ENCODE measurements around the gene VTN. TPM values are rescaled to one million over a fixed set of nuclear protein-coding genes. Genes with fewer than 3 reads are reported as not detected.

VTN gene
- total RNA-seq, 1 experiment from 2014 or later: not detected

- DNase-seq (ENCODE audit: low read depth): no peak
These were observed 25.9 kb upstream of the VTN start for GRCh38 chr17:28395968-28396367.

- DNase-seq (ENCODE audit: low read depth): no peak
These were observed 25.3 kb upstream of the VTN start for GRCh38 chr17:28395426-28395825.

DNA sequence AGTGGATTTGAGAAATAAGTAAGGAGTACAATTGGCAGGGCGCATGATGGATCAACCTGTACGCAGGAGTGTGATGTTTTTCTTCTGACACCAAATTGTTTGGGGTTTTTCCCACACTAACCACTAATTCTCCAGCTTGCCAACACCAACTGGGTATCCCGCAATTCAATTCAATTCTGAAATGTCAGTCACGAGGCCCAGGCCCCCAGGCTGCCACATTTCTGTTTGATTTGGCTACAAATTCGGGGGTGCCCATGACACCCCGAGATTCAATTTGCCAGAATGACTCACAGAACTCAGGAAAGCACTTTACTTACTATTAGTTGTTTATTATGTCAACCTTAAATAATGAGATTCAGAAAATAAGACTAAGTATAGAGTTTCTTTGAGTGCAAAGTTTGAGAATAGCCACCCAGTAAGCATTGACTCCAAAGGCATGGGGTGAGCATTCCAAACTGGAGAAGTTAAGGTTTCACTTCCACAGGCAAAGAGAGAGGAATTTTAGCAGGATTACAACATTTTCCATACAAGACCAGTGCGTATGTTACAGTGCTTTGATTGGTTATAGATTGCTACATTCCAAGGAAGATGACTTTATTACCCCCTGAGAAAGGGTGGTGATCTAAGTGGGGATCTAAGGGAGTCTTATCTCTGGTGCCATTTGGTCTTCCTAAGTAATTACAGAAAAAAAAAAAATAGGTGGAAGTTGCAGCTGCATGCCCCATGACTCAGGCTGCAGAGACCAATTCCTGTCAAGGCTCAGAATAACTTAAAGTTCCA lies 24.4 kb upstream of the VTN start:
- DNase-seq (ENCODE audit: low read depth): no peak

DNA sequence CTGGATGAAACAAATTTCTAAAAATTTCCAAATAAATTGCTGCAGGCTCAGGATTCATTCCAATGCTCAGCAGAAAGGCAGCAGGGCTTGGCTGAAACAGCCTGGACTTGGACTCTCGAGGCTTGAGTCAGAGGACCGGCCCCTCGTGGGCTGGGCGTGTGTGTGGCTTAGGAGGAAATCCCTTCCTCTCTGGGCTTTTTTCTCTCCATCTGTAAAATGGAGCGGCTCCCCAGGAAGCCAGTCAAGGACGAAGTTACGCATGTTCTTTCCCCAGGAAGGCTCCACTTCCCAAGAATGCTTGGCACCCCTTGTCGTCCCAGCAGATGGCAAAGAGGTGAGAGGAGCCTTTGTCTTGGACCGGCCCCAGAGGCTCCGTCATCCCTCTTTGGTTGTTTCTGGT lies 22.4 kb upstream of the VTN start:
- no peak for DNase-seq (ENCODE audit: low read depth)

DNA sequence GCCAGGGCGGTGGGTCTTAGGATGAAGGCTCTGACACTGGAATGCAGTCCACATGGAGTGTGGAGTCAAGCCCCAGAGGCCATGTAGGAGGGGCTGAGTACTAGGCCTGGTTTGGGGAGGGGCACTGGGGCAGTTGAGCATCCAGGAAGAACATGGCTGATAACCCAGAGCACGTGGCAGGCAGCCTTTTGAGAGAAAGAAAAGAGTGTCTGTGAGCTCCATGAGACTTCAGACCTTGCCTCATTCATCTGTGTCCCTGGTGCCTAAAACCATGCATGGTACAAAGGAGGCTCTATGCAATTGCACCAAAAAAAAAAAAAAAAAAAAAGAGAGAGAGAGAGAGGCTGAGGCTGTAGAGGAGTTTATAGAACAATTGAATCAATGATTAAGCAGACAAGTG lies 21.3 kb upstream of the VTN start:
- DNase-seq (ENCODE audit: low read depth): no peak

DNA sequence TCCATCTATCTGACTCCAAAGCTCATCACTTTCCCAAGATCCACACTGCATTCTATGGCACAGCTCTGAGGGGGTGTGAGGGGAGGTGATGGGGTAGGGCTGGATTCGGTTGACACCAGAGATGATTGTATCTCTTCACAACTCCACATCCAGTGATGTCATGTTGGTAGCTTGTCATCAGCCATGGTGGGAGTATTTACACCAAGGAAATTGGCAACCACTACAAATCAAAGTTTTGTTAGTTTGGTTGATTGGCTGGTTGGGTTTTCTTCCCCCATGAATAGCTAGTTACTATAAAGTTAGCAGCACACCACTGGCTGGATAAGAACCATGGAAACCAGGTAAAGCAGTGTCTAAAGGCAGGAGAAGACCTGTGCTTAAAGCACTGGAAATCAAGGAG lies 20.9 kb upstream of the VTN start:
- DNase-seq (ENCODE audit: low read depth): no peak

DNA sequence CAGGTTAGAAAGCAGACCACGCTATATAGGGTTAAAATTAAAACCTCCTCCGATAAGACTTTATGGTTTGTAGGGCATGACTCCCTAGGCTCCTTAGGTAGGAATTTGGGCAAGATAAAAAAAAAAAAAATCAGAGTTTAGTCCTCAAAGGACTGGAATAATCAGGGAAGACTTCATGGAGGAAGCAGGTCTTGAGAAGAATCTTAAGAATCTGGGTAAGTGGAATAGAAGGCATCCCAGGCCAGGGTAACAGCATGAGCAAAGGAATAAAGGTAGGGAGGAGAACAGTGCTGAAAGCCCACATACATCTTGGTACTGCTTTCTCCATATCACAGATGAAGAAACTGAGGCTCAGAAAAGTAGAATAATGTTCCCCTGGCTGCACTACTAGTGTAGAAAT lies 20.5 kb upstream of the VTN start:
- no peak for DNase-seq (ENCODE audit: low read depth)

GRCh38 chr17:28390141-28390540 lies 20.0 kb upstream of the VTN start:
- DNase-seq (ENCODE audit: low read depth): no peak

- DNase-seq (ENCODE audit: low read depth): no peak
These were observed 18.0 kb upstream of the VTN start for GRCh38 chr17:28388106-28388505.

DNA sequence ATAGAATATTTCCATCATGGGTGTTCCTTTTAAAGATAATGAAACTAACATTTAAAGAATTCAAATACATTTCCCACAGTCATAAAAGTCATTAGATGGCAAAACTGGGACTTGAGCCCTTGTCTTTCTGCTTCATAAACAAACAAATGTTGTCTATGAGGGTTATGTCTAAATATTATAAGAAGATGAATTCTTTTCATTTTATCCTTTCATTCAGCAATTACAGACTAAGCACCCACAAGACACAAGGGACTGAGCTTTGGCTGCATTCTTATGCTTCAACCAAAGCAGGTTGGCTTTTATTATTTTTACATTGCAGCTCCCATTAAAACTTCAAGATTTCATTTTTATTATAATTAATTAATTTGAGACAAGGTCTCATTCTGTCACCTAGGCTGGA lies 16.3 kb upstream of the VTN start:
- DNase-seq (ENCODE audit: low read depth): no peak

- DNase-seq (ENCODE audit: low read depth): no peak
These were observed 15.3 kb upstream of the VTN start for GRCh38 chr17:28385406-28385805.

DNA sequence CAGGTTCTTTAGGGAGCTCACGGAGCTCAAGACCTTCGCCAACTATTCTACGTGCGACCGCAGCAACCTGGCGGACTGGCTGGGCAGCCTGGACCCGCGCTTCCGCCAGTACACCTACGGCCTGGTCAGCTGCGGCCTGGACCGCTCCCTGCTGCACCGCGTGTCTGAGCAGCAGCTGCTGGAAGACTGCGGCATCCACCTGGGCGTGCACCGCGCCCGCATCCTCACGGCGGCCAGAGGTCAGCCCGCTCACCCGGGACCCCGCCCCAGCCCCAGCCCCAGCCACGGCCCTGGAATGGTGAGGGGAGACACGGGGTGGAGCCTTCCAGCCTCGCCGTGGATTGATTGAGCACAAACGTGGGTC lies 14.9 kb upstream of the VTN start:
- no peak for DNase-seq (ENCODE audit: low read depth)

DNA sequence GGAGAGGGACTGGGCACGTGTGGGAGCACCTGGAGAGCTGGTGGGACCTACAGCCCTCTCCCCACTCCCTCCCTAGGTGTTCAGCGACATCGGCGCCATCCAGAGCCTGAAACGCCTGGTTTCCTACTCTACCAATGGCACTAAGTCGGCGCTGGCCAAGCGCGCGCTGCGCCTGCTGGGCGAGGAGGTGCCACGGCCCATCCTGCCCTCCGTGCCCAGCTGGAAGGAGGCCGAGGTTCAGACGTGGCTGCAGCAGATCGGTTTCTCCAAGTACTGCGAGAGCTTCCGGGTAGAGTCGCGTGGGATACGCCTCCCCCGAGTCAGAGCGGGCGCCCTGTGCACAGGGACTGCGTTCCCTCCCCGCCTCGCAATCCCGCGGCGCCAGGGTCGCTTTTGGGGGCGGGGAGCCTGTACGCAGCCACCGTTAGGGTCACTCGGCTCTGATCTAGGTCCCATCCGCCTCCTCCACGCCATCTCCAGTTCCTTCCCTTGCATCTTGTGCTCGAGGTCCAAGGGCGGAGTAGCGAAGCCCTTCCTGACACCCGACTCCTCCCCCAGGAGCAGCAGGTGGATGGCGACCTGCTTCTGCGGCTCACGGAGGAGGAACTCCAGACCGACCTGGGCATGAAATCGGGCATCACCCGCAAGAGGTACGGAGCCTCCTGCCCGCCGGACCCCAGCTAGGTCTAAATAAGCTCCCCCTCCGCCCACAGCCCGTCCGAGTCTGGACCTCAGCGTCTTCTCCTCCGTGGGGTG lies 14.4 kb upstream of the VTN start:
- no peak for DNase-seq (ENCODE audit: low read depth)

- no peak for DNase-seq (ENCODE audit: low read depth)
These were observed 11.2 kb upstream of the VTN start for GRCh38 chr17:28381141-28381825.

DNA sequence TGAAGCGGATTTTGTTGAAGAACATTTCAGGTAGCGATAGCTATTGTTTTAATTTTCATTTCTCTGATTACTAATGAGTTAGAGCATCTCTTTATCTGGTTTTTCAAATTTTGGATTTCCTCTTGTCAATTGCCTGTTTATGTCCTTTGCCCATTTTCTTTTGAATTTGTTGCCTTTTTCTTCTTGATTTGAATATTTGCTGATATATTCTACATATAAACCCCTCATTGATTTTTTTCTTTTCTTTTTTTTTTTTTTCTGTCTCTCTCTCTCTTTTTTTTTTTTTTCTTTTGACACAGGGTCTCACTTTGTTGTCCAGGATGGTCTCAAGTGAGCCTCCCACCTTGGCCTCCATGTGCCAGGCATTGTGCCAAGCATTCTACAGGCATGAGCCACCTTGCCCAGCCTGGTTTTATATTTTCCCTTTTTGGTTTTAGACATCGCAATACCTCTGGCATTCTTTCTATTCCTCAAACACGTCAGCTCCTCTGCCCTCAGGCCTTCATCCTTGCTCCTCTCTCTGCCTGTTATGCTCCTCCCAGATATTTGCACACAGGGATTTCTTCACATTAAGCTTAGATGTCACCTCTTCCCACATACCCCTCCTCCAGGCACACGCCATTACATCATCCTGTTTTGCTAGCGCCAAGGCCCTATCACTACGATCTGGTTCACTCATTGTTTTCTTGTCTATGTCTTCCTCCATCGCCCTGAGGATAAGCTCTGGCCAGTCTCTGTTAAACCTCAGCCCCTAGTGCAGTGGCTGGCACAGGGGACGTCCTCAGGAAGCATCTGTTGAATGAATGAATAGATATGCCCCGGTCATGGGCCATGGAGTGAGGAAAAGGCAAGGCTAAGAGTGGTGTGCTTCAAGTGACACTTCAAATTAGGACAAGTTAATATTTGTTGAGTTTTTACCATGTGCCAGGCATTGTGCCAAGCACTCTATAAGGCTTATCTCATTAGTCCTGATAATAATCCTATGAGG lies 10.0 kb upstream of the VTN start:
- peak; percentile 52 for DNase-seq (ENCODE audit: low read depth)

GRCh38 chr17:28372945-28373274 lies 2.8 kb upstream of the VTN start:
- DNase-seq (ENCODE audit: low read depth): no peak

- no peak for DNase-seq (ENCODE audit: low read depth)
These were observed 2.3 kb upstream of the VTN start for GRCh38 chr17:28372203-28372944.

GRCh38 chr17:28371245-28372202 lies 1.4 kb upstream of the VTN start, which contains the start of gene SARM1:
Gene SARM1 (plus strand): TSS chr17:28371694. CDS start chr17:28372033, 339 bp downstream.
- DNase-seq (ENCODE audit: low read depth): peak; percentile 81

DNA sequence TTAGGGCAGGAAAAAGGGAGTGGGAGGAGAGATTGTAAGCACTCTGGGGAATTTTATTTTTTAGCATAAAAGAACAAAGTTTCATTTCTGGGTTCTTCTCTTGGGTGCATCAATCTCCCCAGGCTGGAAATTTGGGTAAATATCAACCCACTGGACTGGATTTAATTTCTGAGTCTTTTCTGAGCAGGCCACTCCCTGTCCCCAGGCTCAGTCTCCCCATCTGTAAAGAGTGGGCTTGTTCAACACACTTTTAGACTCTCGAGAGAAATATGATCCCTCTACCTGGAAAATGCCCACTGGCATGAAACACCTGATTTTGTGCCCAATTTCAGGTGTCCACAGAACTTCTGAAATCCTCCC lies 617 bp upstream of the VTN start:
- no peak for DNase-seq (ENCODE audit: low read depth)

DNA sequence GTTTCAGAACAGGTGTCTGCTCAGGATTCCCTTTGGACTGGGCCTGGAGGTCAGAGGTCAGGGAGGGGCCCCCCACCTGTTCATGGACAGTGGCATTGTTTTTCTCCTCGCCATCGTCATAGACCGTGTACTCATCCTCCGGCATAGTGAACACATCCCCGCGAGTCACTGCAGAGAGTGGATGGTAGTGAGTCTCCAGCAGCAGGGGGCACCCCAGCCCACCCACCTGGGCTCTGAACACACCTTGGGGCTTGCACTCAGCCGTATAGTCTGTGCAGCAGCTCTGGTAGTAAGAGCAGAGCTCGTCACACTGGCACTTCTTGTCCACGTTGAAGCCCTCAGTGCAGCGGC lies 448 bp downstream of the VTN start:
- no peak for DNase-seq (ENCODE audit: low read depth)
